Glutamatergic neuron (in vitro differentiated cells): ENCODE measurements around the gene ADAMTS17. TPM values are rescaled to one million over a fixed set of nuclear protein-coding genes. Genes with fewer than 3 reads are reported as not detected.

Experiments
- DNase-seq: peaks from one replicate; pipeline ENCODE4 v3.0.0; 2022
- H3K27ac Mint-ChIP-seq: one replicate; pipeline ENCODE4 v1.8.0; 2020; ENCODE audit warnings: mild to moderate bottlenecking, mixed read lengths, inconsistent platforms; ENCODE audit not compliant: unreplicated experiment
- H3K27me3 Mint-ChIP-seq: one replicate; pipeline ENCODE4 v1.8.0; 2020; ENCODE audit warnings: mild to moderate bottlenecking, moderate library complexity, mixed read lengths, inconsistent platforms; ENCODE audit not compliant: unreplicated experiment
- H3K36me3 Mint-ChIP-seq: one replicate; pipeline ENCODE4 v1.8.0; 2020; ENCODE audit warnings: mild to moderate bottlenecking, mixed read lengths, inconsistent platforms; ENCODE audit not compliant: unreplicated experiment
- H3K4me1 Mint-ChIP-seq: one replicate; pipeline ENCODE4 v1.8.0; 2020; ENCODE audit warnings: mild to moderate bottlenecking, low read depth, mixed read lengths, inconsistent platforms; ENCODE audit not compliant: unreplicated experiment
- H3K4me3 Mint-ChIP-seq: one replicate; pipeline ENCODE4 v1.8.0; 2020; ENCODE audit warnings: mild to moderate bottlenecking, mixed read lengths, inconsistent platforms; ENCODE audit not compliant: unreplicated experiment
- H3K9me3 Mint-ChIP-seq: one replicate; pipeline ENCODE4 v1.8.0; 2020; ENCODE audit warnings: mild to moderate bottlenecking, moderate library complexity, mixed read lengths, inconsistent platforms; ENCODE audit not compliant: unreplicated experiment
- CTCF ChIP-seq: fragments of 200-600 bp; sonication (generic); IDR thresholded peaks from one replicate; pipeline ENCODE4 v1.5.0; 2021; ENCODE audit not compliant: partially characterized antibody, unreplicated experiment
- total RNA-seq: library from RNA; stranded (reverse); fragmentation: NEBNext Ultra II Directional; extraction: Animal tissue kit (Norgen Biotek cat#: 25700); gene quantifications from one replicate; pipeline ENCODE4 v1.2.1, GENCODE V29; 2021; ENCODE audit not compliant: unreplicated experiment

ADAMTS17 gene
- total RNA-seq, 1 donor from 2014 or later = 6.8 TPM

DNA sequence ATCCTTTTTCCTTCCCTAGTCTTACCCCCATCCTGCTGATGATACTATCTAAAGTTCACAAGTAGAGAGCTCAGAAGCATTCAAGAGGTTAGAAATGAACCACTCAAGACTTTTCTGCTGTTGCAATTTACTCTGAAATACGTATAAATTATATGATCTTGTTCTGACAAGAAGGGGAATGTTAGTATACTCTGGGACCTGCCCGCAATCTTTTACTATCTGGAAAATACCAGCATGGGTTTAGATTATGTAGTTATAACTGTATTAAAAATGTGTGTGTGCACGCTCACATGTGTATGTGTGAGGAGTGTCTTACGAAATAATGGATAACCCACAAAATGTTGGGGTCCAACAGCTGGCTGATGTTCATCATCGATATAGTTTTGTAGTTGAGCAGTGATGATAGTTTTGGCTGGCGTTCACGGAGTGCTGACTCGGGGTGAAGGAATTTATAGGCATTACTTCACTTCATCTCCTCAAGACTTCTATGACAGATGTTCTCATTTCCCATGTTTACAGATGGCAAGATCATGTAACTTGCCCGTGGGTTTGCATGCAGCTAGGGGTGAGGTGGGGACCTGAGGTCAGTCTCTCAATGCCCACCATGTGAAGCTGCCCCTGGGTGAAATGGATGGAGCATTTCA, 311.1 kb downstream of the ADAMTS17 start:
- H3K27ac Mint-ChIP-seq = no peak overlapping the region
- peaks cover 5% of the 10 kb centered on the region for H3K27me3 Mint-ChIP-seq
- DNase-seq = no peak
- no peak for TF ChIP-seq CTCF
- peaks cover 6% of the 10 kb centered on the region for H3K9me3 Mint-ChIP-seq
- H3K4me1 Mint-ChIP-seq = no peaks in the 10 kb centered on the region
- no peak overlapping the region for H3K4me3 Mint-ChIP-seq
- peaks cover 23% of the 10 kb centered on the region for H3K36me3 Mint-ChIP-seq

DNA sequence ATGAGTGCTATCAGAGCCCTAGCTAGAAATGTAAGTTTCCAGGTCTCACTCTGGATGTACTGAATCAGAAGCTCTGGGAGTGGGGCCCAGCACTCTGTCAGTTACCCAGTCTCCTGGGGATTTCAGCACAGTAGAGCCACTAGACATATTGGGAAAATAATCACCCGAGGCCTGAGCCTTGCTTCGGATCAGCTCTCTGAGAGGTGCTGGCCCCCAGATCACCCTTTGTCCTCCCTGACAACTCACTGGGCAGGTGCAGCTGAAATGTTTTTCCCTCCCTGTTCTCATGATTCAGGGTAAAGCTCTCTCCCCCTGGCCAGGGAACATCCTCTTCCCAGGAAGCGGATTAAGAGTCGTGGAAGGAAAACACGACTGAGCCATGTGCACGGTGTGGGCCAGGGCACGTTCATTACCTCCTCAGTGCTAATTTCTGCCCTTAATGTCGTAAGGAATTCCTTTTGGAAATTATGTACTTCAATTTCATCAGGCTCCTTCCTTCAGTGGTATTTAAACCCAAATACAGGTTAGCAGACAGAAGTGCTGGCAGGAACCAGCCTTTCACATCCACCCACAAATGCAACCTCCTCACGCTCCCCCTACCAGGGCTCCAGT, 311.8 kb downstream of the ADAMTS17 start:
- DNase-seq = no peak
- no peaks in the 10 kb centered on the region for H3K4me1 Mint-ChIP-seq
- H3K4me3 Mint-ChIP-seq = no peak overlapping the region
- no peak overlapping the region for H3K27ac Mint-ChIP-seq
- peaks cover 23% of the 10 kb centered on the region for H3K36me3 Mint-ChIP-seq
- H3K9me3 Mint-ChIP-seq = peaks cover 6% of the 10 kb centered on the region
- no peak for TF ChIP-seq CTCF
- H3K27me3 Mint-ChIP-seq = peaks cover 4% of the 10 kb centered on the region

DNA sequence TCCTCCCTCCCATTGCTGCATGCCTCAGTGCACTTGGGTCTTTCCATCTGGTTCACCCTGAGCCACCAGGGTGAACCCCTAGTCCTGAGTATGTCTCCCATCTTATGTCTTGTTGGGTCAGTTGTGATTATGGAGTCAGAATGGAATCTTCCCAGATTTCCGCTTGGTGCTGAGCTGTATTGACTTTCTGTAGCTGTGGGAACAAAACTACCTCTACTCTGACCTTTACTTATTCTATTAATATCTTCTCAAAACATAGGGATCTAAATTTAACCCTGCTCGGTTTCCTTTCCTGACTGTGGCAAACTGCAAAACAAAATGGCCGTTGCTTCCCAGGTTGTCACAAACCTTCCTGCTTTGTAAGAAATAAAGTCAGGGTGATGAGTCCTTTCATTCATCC, 312.7 kb downstream of the ADAMTS17 start:
- Mint-ChIP-seq H3K9me3 (peaks cover 6% of the 10 kb centered on the region), H3K36me3 (peaks cover 23% of the 10 kb centered on the region), H3K4me3 (no peak overlapping the region), H3K27me3 (peaks cover 4% of the 10 kb centered on the region), H3K4me1 (no peaks in the 10 kb centered on the region), H3K27ac (peak overlapping the region; percentile 18)
- DNase-seq = no peak
- no peak for TF ChIP-seq CTCF

DNA sequence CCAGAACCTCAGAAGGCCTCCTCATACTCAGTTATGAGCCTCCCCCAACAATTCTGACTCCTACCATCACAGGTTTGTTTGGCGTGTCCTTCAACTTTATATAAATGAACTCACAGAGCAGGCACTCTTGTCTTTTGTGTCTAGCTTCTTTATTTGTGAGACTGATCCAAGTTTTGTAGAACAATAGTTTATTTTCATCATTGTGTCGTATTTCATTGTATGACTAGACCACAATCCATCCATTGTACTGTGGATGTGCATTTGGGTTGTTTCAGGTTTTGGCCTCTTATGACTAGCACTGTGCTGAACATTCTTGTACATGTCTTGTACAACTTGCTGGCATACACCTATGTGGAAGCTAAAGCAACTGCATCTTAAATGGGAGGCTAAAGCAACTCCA, 315.7 kb downstream of the ADAMTS17 start:
- Mint-ChIP-seq H3K27ac (no peak overlapping the region), H3K4me3 (no peak overlapping the region), H3K27me3 (peaks cover 3% of the 10 kb centered on the region), H3K9me3 (peaks cover 14% of the 10 kb centered on the region), H3K4me1 (no peaks in the 10 kb centered on the region), H3K36me3 (peaks cover 19% of the 10 kb centered on the region)
- no peak for DNase-seq
- no peak for TF ChIP-seq CTCF

DNA sequence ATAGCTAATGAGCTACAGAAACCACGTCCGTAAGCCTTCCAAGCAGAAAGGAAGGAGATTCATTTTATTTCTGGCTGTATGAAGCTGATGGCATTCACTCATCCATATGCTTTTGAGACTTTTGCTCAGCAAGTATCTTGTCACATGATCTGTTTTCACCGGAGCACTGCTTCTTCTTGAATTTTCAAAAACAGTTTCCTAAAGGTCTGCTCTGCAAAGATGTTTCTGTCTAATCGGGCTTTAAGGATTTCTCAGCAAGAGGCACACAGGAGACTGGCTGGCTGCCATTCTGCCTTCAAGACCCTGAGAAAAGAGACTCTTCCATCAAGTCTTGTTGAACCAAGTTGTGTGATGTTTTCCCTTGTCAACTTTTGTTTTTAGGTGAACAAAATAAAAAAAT, 319.0 kb downstream of the ADAMTS17 start:
- no peak overlapping the region for H3K27ac Mint-ChIP-seq
- TF ChIP-seq CTCF = no peak
- peaks cover 7% of the 10 kb centered on the region for H3K9me3 Mint-ChIP-seq
- H3K4me1 Mint-ChIP-seq = no peaks in the 10 kb centered on the region
- DNase-seq = no peak
- peaks cover 3% of the 10 kb centered on the region for H3K36me3 Mint-ChIP-seq
- H3K27me3 Mint-ChIP-seq = peaks cover 4% of the 10 kb centered on the region
- no peak overlapping the region for H3K4me3 Mint-ChIP-seq
